Activated CD8-positive, alpha-beta memory T cell treated with anti-CD3 and anti-CD28 coated beads, Interleukin-2, amount 50 U/mL, for 4 hours (primary cell): Measurements from ENCODE around the gene PHYH.
"Not testable (repeated sequence)": the region's sequence is repeated elsewhere in the genome, so short reads cannot be mapped to it uniquely, and the experiment has no call there.

Experiments used
- DNase-seq: peaks from one replicate; pipeline ENCODE4 v3.0.0-alpha.2; 2020

The PHYH gene

GRCh38 chr10:13270877-13271551 is 28.9 kb downstream of the PHYH start:
- DNase-seq, result no peak

GRCh38 chr10:13268841-13269240 is 31.0 kb downstream of the PHYH start:
- no peak for DNase-seq

GRCh38 chr10:13268310-13268709 is 31.6 kb downstream of the PHYH start:
- no peak for DNase-seq

- DNase-seq, result no peak
Observed at GRCh38 chr10:13263591-13263990, 36.3 kb downstream of the PHYH start.

GRCh38 chr10:13262433-13262832 is 37.4 kb downstream of the PHYH start:
- no peak for DNase-seq

- DNase-seq, result no peak
Observed at GRCh38 chr10:13257621-13258140, 42.2 kb downstream of the PHYH start.

GRCh38 chr10:13256627-13257026 is 43.2 kb downstream of the PHYH start:
- DNase-seq, result no peak

GRCh38 chr10:13253726-13254125 is 46.1 kb downstream of the PHYH start:
- no peak for DNase-seq

GRCh38 chr10:13247784-13248183 is 52.1 kb downstream of the PHYH start:
- DNase-seq, result no peak

GRCh38 chr10:13247246-13247645 is 52.6 kb downstream of the PHYH start:
- DNase-seq, result no peak

GRCh38 chr10:13242260-13242659 is 57.6 kb downstream of the PHYH start:
- DNase-seq, result not testable (repeated sequence)

- DNase-seq, result no peak
Observed at GRCh38 chr10:13241613-13242012, 58.3 kb downstream of the PHYH start.

GRCh38 chr10:13239923-13240322 is 59.9 kb downstream of the PHYH start:
- DNase-seq, result no peak

- DNase-seq, result no peak
Observed at GRCh38 chr10:13238271-13239077, 61.4 kb downstream of the PHYH start.

- no peak for DNase-seq
Observed at GRCh38 chr10:13236638-13237037, 63.2 kb downstream of the PHYH start.

- not testable (repeated sequence) for DNase-seq
Observed at GRCh38 chr10:13234736-13235135, 65.1 kb downstream of the PHYH start.

GRCh38 chr10:13234172-13234571 is 65.7 kb downstream of the PHYH start, which contains the start of gene UCMA:
Gene UCMA (minus strand): TSS chr10:13234374. CDS start chr10:13234258, 116 bp downstream.
- DNase-seq, result no peak

- no peak for DNase-seq
Observed at GRCh38 chr10:13233358-13233757, 66.5 kb downstream of the PHYH start.

- DNase-seq, result no peak
Observed at GRCh38 chr10:13231808-13232207, 68.1 kb downstream of the PHYH start.

GRCh38 chr10:13231190-13231589 is 68.7 kb downstream of the PHYH start:
- DNase-seq, result no peak
